Karpas-422 (cell line): ENCODE data around the gene PRIM2. TPM values are rescaled to one million over a fixed set of nuclear protein-coding genes. Genes with fewer than 3 reads are reported as not detected.
"Not testable (repeated sequence)": the region's sequence is repeated elsewhere in the genome, so short reads cannot be mapped to it uniquely, and the experiment has no call there.

Experiments
- DNase-seq: peaks from one replicate; pipeline ENCODE4 v3.0.0-alpha.2; 2015
- H2AFZ ChIP-seq: fragments of 200-600 bp; sonication (generic); 2 replicates; pipeline ENCODE4 v1.6.1; 2014; ENCODE audit warnings: antibody characterized with exemption, low read length, mixed read lengths
- H3K27ac ChIP-seq: fragments of 200-600 bp; sonication (generic); 2 replicates; pipeline ENCODE4 v1.5.1; 2014; ENCODE audit warnings: mild to moderate bottlenecking, low read length, moderate library complexity
- H3K27me3 ChIP-seq: fragments of 200-600 bp; sonication (generic); 2 replicates; pipeline ENCODE4 v1.6.1; 2014; ENCODE audit warnings: low read length, mixed read lengths
- H3K36me3 ChIP-seq: fragments of 200-600 bp; sonication (generic); 2 replicates; pipeline ENCODE4 v1.6.1; 2014; ENCODE audit warnings: low read length, mixed read lengths; ENCODE audit not compliant: insufficient read depth
- H3K4me1 ChIP-seq: fragments of 200-600 bp; sonication (generic); 2 replicates; pipeline ENCODE4 v1.6.1; 2014; ENCODE audit warnings: mild to moderate bottlenecking, low read length, mixed read lengths
- H3K4me2 ChIP-seq: fragments of 200-600 bp; sonication (generic); 2 replicates; pipeline ENCODE4 v1.6.1; 2014; ENCODE audit warnings: low read length, low read depth, mild to moderate bottlenecking; ENCODE audit not compliant: poor library complexity, severe bottlenecking
- H3K4me3 ChIP-seq: fragments of 200-600 bp; sonication (generic); 2 replicates; pipeline ENCODE4 v1.5.1; 2014; ENCODE audit warnings: mild to moderate bottlenecking, antibody characterized with exemption, low read length, mixed read lengths
- H3K79me2 ChIP-seq: fragments of 200-600 bp; sonication (generic); 2 replicates; pipeline ENCODE4 v1.6.1; 2014; ENCODE audit warnings: mild to moderate bottlenecking, low read length, mixed read lengths
- H3K9ac ChIP-seq: fragments of 200-600 bp; sonication (generic); 2 replicates; pipeline ENCODE4 v1.6.0; 2014; ENCODE audit warnings: low read length
- H3K9me2 ChIP-seq: fragments of 200-600 bp; sonication (generic), shearing (Covaris generic); replicated peaks from 2 replicates; pipeline ENCODE4 v1.6.0; 2014; ENCODE audit warnings: mild to moderate bottlenecking, low read length, moderate library complexity; ENCODE audit not compliant: insufficient read depth
- H3K9me3 ChIP-seq: fragments of 300-700, 200-600 bp; sonication (generic); 2 replicates; pipeline ENCODE4 v1.6.1; 2014; ENCODE audit warnings: low read length, mixed read lengths
- H4K20me1 ChIP-seq: fragments of 200-600 bp; sonication (generic); 2 replicates; pipeline ENCODE4 v1.6.1; 2014; ENCODE audit warnings: mild to moderate bottlenecking, antibody characterized with exemption, low read length, low read depth; ENCODE audit not compliant: insufficient read depth
- total RNA-seq: library from RNA; depleted of rRNA; stranded (reverse); fragments of >200 nt; shearing (Covaris generic); gene quantifications from 2 replicates; pipeline ENCODE4 v1.2.3, GENCODE V29; 2014; ENCODE audit warnings: low replicate concordance

PRIM2 gene
- total RNA-seq, 1 experiment from 2014 or later = 49.1 TPM

GRCh38 chr6:57445379-57445778, 127.9 kb downstream of the PRIM2 start:
- not testable (repeated sequence) for H3K36me3 ChIP-seq, H3K4me3 ChIP-seq, H2AFZ ChIP-seq, H3K9me3 ChIP-seq, H3K9me2 ChIP-seq, H3K9ac ChIP-seq, H3K27me3 ChIP-seq, H4K20me1 ChIP-seq, H3K4me1 ChIP-seq, DNase-seq, H3K4me2 ChIP-seq, H3K27ac ChIP-seq
- peaks cover 33% of the 10 kb centered on the region for H3K79me2 ChIP-seq

- H3K4me3 ChIP-seq, H3K4me2 ChIP-seq, H3K9me3 ChIP-seq, DNase-seq, H3K9me2 ChIP-seq, H3K27ac ChIP-seq, H3K27me3 ChIP-seq, H3K9ac ChIP-seq, H3K36me3 ChIP-seq, H3K4me1 ChIP-seq, H2AFZ ChIP-seq, H4K20me1 ChIP-seq: not testable (repeated sequence)
- peaks cover 31% of the 10 kb centered on the region for H3K79me2 ChIP-seq
Measured at GRCh38 chr6:57445790-57446468, 128.5 kb downstream of the PRIM2 start.

- not testable (repeated sequence) for H3K4me1 ChIP-seq, H3K9me3 ChIP-seq, H4K20me1 ChIP-seq, H3K36me3 ChIP-seq, H3K4me3 ChIP-seq, H3K27me3 ChIP-seq, DNase-seq, H3K27ac ChIP-seq, H2AFZ ChIP-seq, H3K9ac ChIP-seq, H3K4me2 ChIP-seq, H3K9me2 ChIP-seq
- peaks cover 20% of the 10 kb centered on the region for H3K79me2 ChIP-seq
Measured at GRCh38 chr6:57449496-57450066, 132.2 kb downstream of the PRIM2 start.

DNA sequence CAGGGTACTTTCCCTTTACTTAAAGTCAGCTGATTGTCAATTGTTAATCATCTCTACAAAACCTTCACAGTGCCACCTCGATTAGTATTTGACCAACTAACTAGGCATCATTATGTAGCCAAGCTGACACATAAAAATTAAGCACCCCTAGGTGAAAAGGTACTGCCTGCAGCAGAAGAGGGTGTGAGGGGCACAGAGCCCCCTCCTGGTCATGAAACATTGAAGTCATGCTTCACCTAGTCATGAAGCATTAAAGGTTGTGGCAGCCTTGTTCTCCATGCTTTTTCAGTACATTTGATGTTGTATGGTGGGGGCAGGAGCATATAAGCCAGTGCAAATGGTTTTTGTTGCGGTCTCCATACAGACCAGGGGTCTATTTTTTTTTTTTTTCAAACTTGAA, 142.4 kb downstream of the PRIM2 start:
- not testable (repeated sequence) for H3K9ac ChIP-seq, H3K27me3 ChIP-seq, H4K20me1 ChIP-seq, H3K4me3 ChIP-seq, H2AFZ ChIP-seq, H3K4me2 ChIP-seq, H3K36me3 ChIP-seq, H3K4me1 ChIP-seq, H3K9me2 ChIP-seq, H3K9me3 ChIP-seq, H3K27ac ChIP-seq
- H3K79me2 ChIP-seq = peaks cover 20% of the 10 kb centered on the region
- peak; percentile 45 for DNase-seq

DNA sequence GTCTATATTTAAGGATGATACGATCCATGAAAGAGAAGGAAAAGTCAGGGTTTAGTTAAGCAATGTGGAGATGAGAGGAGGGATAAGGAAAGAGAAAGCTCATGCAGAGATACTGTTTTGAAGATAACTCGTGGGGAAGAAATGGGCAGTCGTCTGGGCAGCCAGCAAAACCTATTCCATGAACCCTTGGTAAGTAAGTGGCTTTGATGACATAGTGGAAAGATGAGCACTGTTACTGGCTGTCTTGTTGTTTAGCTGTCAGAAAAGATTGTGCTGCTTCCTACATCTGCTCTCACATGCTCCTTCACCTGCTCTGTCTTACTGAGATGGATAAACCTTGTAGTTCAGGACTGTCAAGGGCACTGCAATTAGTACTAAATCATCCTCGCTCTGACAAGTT, 143.6 kb downstream of the PRIM2 start:
- not testable (repeated sequence) for H4K20me1 ChIP-seq, H3K9me3 ChIP-seq, H3K9ac ChIP-seq, H3K9me2 ChIP-seq, H3K36me3 ChIP-seq, H3K27me3 ChIP-seq, H2AFZ ChIP-seq, H3K27ac ChIP-seq, H3K4me1 ChIP-seq, H3K4me3 ChIP-seq, H3K4me2 ChIP-seq, DNase-seq
- H3K79me2 ChIP-seq = peaks cover 27% of the 10 kb centered on the region

- H3K36me3 ChIP-seq, H4K20me1 ChIP-seq, H3K9ac ChIP-seq, H3K27me3 ChIP-seq, H2AFZ ChIP-seq, DNase-seq, H3K4me2 ChIP-seq, H3K4me1 ChIP-seq, H3K27ac ChIP-seq, H3K9me2 ChIP-seq, H3K4me3 ChIP-seq, H3K9me3 ChIP-seq: not testable (repeated sequence)
- H3K79me2 ChIP-seq = peaks cover 35% of the 10 kb centered on the region
Measured at GRCh38 chr6:57463809-57464208, 146.4 kb downstream of the PRIM2 start.

DNA sequence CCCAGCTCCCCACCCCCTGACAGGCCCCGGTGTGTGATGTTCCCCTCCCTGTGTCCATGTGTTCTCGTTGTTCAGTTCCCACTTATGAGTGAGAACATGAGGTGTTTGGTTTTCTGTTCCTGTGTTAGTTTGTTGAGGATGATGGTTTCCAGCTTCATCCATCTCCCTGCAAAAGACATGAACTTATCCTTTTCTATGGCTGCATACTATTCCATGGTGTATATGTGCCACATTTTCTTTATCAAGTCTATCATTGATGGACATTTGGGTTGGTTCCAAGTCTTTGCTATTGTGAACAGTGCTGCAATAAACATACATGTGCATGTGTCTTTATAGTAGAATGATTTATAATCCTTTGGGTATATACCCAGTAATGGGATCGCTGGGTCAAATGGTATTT, 148.5 kb downstream of the PRIM2 start:
- H3K27me3 ChIP-seq, H3K4me2 ChIP-seq, H4K20me1 ChIP-seq, H3K27ac ChIP-seq, H2AFZ ChIP-seq, H3K9me3 ChIP-seq, H3K9me2 ChIP-seq, H3K9ac ChIP-seq, DNase-seq, H3K4me1 ChIP-seq, H3K4me3 ChIP-seq, H3K36me3 ChIP-seq: not testable (repeated sequence)
- peaks cover 44% of the 10 kb centered on the region for H3K79me2 ChIP-seq

- no peaks in the 10 kb centered on the region for H3K36me3 ChIP-seq
- no peaks in the 10 kb centered on the region for H3K27me3 ChIP-seq
- no peaks in the 10 kb centered on the region for H3K9me3 ChIP-seq
- H3K9me2 ChIP-seq = no peaks in the 10 kb centered on the region
- no peak overlapping the region for H3K4me3 ChIP-seq
- no peaks in the 10 kb centered on the region for H3K4me1 ChIP-seq
- H4K20me1 ChIP-seq = no peaks in the 10 kb centered on the region
- H3K9ac ChIP-seq = no peak overlapping the region
- peaks cover 33% of the 10 kb centered on the region for H3K79me2 ChIP-seq
- DNase-seq = no peak
- no peak overlapping the region for H3K27ac ChIP-seq
- no peak overlapping the region for H3K4me2 ChIP-seq
- H2AFZ ChIP-seq = no peak overlapping the region
Measured at GRCh38 chr6:57469072-57469471, 151.6 kb downstream of the PRIM2 start.
